HTERT RPE-1 (cell line): ENCODE data around the gene NTRK1.

Source experiments
- in situ Hi-C: fragments of 300-500 bp; cut with MboI; formaldehyde crosslinking; loops from 4 replicates; pipeline ENCODE4 v1.14.3; 2020; ENCODE audit warnings: low sequenced_read_pairs

Gene NTRK1

GRCh38 chr1:156929596-156930238, 69.1 kb downstream of the NTRK1 start:
- in situ Hi-C loops, result no loop called here

DNA sequence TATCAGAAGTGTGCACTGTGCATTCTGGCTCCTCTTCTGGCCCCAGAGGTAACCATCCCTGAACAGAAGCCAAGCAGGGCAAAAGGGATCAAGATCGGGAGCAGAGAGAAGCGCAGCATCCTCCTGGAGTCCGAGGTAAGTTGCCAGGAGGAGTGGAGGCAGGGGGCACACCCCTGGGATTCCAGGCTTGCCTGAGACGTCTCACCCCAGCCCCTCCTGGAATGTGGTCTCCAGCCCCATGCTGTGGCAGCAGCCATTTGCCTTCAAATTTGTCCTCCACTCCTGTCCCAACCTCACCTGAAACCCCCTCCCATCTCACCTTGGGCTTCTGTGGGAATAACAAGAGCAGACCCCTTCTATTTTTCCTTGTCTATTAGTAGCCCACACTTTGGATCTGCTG, 69.8 kb downstream of the NTRK1 start:
- in situ Hi-C loops, result no loop called here
